ENCODE results near the gene WDR93. TPM values are rescaled to one million over a fixed set of nuclear protein-coding genes. Genes with fewer than 3 reads are reported as not detected.

The WDR93 gene
- total RNA-seq, 4 donors from 2014 or later, result not detected

GRCh38 chr15:89754361-89755154 lies 63.9 kb downstream of the WDR93 start:
- Histone ChIP-seq H3K4me1 (peaks cover 13 to 30% (median 23%) of the 10 kb centered on the region in 3 donors), H3K9me3 (no peaks in the 10 kb centered on the region), H3K27me3 (peaks cover 0 to 9% (median 0%) of the 10 kb centered on the region in 4 donors), H3K27ac (no peak overlapping the region), H3K4me3 (no peak overlapping the region), H3K36me3 (no peaks in the 10 kb centered on the region)
- TF ChIP-seq POLR2A (IDR thresholded peaks at IDR 0.05), result no peak
- TF ChIP-seq, protein P1, sequence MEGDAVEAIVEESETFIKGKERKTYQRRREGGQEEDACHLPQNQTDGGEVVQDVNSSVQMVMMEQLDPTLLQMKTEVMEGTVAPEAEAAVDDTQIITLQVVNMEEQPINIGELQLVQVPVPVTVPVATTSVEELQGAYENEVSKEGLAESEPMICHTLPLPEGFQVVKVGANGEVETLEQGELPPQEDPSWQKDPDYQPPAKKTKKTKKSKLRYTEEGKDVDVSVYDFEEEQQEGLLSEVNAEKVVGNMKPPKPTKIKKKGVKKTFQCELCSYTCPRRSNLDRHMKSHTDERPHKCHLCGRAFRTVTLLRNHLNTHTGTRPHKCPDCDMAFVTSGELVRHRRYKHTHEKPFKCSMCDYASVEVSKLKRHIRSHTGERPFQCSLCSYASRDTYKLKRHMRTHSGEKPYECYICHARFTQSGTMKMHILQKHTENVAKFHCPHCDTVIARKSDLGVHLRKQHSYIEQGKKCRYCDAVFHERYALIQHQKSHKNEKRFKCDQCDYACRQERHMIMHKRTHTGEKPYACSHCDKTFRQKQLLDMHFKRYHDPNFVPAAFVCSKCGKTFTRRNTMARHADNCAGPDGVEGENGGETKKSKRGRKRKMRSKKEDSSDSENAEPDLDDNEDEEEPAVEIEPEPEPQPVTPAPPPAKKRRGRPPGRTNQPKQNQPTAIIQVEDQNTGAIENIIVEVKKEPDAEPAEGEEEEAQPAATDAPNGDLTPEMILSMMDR (IDR thresholded peaks at IDR 0.05), result no peak
- intact Hi-C loops (cut with DNase I), result no loop called here
- WGBS, 2 donors, result 65 to 68% methylated on average over 8 of the region's 8 CpGs
- DNase-seq, result no peak

DNA sequence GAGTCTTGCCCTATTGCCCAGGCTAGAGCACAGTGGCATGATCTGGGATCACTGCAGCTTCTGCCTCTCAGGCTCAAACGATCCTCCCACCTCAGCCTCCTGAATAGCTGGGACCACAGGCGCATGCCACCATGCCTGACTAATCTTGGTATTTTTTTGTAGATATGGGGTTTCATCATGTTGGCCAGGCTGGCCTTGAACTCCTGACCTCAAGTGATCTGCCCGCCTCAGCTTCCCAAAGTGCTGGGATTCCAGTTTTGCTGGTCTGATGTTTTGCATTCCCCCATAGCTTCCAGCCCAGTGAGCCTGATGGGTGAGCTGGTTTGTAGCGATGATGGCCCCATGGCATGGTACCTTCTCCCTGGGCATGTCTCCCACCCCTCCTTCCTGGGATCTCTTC lies 65.1 kb downstream of the WDR93 start:
- H3K27me3 ChIP-seq, result no peaks in the 10 kb centered on the region
- no peak overlapping the region for H3K4me3 ChIP-seq
- TF ChIP-seq, protein P1 (IDR thresholded peaks at IDR 0.05), result no peak
- no peak for TF ChIP-seq POLR2A (IDR thresholded peaks at IDR 0.05)
- 83 to 89% methylated on average over 2 to 4 of the region's 4 CpGs for WGBS, 2 donors
- intact Hi-C loops (cut with DNase I), result no loop called here
- no peak overlapping the region for H3K27ac ChIP-seq
- H3K4me1 ChIP-seq, result peaks cover 9 to 23% (median 14%) of the 10 kb centered on the region in 3 donors
- H3K9me3 ChIP-seq, result no peaks in the 10 kb centered on the region
- no peak for DNase-seq
- no peaks in the 10 kb centered on the region for H3K36me3 ChIP-seq

DNA sequence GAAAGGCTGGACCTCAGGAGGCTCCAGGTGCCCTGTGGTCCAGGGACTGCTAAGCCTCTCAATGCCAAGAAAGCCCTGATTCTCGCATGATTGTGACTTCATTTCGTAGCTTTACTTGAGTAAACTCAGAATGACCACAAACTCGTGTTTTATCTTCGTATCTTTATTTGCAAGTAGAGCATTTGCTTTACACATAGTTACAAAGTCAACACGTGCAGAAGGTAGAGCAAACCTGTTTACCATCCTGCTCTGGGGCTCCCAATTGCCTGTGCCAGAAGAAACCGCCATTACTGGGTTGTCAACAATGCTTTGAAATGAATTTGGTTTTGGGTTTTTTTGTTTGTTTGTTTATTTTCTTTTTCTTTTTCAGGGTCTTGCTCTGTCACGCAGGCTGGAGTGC lies 66.3 kb downstream of the WDR93 start:
- H3K27ac ChIP-seq, result no peak overlapping the region
- no peak for DNase-seq
- H3K9me3 ChIP-seq, result no peaks in the 10 kb centered on the region
- no peaks in the 10 kb centered on the region for H3K36me3 ChIP-seq
- TF ChIP-seq POLR2A (IDR thresholded peaks at IDR 0.05), result no peak
- no peaks in the 10 kb centered on the region for H3K27me3 ChIP-seq
- peaks cover 3 to 23% (median 5%) of the 10 kb centered on the region in 3 donors for H3K4me1 ChIP-seq
- intact Hi-C loops (cut with DNase I), result no loop called here
- no peak overlapping the region for H3K4me3 ChIP-seq
- WGBS, 2 donors, result 69 to 74% methylated on average over 7 of the region's 7 CpGs

- Histone ChIP-seq H3K36me3 (no peaks in the 10 kb centered on the region), H3K27me3 (no peaks in the 10 kb centered on the region), H3K4me1 (peaks cover 0 to 22% (median 5%) of the 10 kb centered on the region in 3 donors), H3K9me3 (no peaks in the 10 kb centered on the region), H3K27ac (no peak overlapping the region), H3K4me3 (no peak overlapping the region)
- WGBS, 2 donors, result 60 to 93% methylated on average over 1 to 6 of the region's 8 CpGs
- TF ChIP-seq, protein P1 (IDR thresholded peaks at IDR 0.05), result no peak
- no peak for TF ChIP-seq POLR2A (IDR thresholded peaks at IDR 0.05)
- intact Hi-C loops (cut with DNase I), result no loop called here
- no peak for DNase-seq
Observed at GRCh38 chr15:89758283-89758682, 67.7 kb downstream of the WDR93 start.

GRCh38 chr15:89758981-89759380 lies 68.4 kb downstream of the WDR93 start:
- TF ChIP-seq POLR2A (IDR thresholded peaks at IDR 0.05), result no peak
- TF ChIP-seq, protein P1 (IDR thresholded peaks at IDR 0.05), result no peak
- Histone ChIP-seq H3K36me3 (no peaks in the 10 kb centered on the region), H3K27ac (no peak overlapping the region), H3K9me3 (no peaks in the 10 kb centered on the region), H3K4me1 (peaks cover 0 to 22% (median 5%) of the 10 kb centered on the region in 3 donors), H3K27me3 (no peaks in the 10 kb centered on the region), H3K4me3 (no peak overlapping the region)
- WGBS, 2 donors, result 82% methylated on average over 5 of the region's 8 CpGs; no CpG with 5 or more reads in 1 of the 2 donors
- intact Hi-C loops (cut with DNase I), result no loop called here
- DNase-seq, result no peak
